Measurements from ENCODE around the gene RBFOX2. TPM values are rescaled to one million over a fixed set of nuclear protein-coding genes. Genes with fewer than 3 reads are reported as not detected.
A peak's percentile ranks its signal among the peaks of the same experiment; 100 is the strongest.

Gene RBFOX2
- total and polyA plus RNA-seq, 2 of the 13 experiments (the other 11 are each of a cell fraction or from before 2014, with no cell fraction given), result 37.3 to 40.4 TPM

DNA sequence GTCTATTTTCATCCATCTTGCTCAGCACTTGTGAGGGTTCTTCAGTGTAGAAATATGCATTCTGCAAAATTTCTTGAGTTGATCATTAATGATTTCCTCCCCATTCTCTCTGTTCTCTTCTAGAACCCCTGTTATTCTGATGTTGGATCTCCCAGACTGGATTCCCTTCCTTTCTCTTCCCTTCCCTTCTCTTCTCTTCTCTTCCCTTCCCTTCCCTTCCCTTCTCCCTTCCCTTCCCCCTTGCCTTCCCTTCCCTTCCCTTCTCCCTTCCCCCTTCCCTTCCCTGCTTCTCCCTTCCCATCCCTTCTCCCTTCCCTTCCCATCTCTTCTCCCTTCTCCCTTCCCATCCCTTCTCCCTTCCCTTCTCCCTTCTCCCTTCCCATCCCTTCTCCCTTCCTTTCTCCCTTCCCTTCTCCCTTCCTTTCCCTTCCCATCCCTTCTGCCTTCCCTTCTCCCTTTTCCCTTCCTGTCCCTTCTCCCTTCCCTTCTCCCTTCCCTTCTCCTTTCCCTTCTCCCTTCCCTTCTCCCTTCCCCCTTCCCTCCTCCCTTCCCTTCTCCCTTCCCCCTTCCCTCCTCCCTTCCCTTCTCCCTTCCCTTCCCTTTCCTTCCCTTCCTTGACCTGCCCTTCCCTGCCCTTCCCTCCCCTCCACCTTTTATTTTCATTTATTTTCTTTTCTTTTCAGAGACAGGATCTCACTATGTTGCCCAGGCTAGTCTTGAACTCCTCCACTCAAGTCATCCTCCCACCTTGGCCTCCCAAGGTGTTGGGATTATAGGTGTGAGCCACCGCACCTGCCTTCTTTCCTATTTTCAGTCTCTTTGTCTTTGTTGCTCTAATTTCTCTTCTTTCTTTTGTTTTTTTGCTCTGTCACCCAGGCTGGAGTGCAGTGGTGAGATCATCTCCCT lies 24.9 kb upstream of the RBFOX2 start:
- Histone ChIP-seq H3K27ac (ENCODE audit: extremely low read length, insufficient read depth, low read length) (no peak overlapping the region), H3K9ac (ENCODE audit: insufficient read depth, low read depth, low read length) (no peak overlapping the region), H3K36me3 (replicated peaks in 1 of 2; ENCODE audit: control insufficient read depth in 1 of 2, insufficient read depth in 2 of 2, low read length in 2 of 2) (no peaks in the 10 kb centered on the region), H4K20me1 (ENCODE audit: insufficient read depth, low read length) (no peaks in the 10 kb centered on the region), H3K4me2 (ENCODE audit: low read depth, low read length) (no peak overlapping the region; the same call in 1 of the 2 replicates), H3K27me3 (ENCODE audit: control insufficient read depth in 1 of 2, insufficient read depth in 2 of 2, low read length in 2 of 2) (peaks cover 0 to 3% of the 10 kb centered on the region in 2 experiments; a peak in 2 of 5 replicates), H3K79me2 (ENCODE audit: insufficient read depth, low read length) (no peaks in the 10 kb centered on the region), H3K9me3 (ENCODE audit: low read length) (no peaks in the 10 kb centered on the region), H3K4me1 (ENCODE audit: insufficient read depth, low read length) (peaks cover 28% of the 10 kb centered on the region), H3K4me3 (replicated peaks in 1 of 3; ENCODE audit: insufficient read depth in 1 of 3, low read depth in 2 of 3, low read length in 3 of 3) (no peak overlapping the region), H2AFZ (ENCODE audit: low read length) (no peak overlapping the region)
- TF ChIP-seq PCBP2 (optimal IDR thresholded peaks at IDR 0.05; ENCODE audit: low read depth, low read length, poor library complexity, severe bottlenecking), result peak; percentile 94
- TF ChIP-seq, protein P1, sequence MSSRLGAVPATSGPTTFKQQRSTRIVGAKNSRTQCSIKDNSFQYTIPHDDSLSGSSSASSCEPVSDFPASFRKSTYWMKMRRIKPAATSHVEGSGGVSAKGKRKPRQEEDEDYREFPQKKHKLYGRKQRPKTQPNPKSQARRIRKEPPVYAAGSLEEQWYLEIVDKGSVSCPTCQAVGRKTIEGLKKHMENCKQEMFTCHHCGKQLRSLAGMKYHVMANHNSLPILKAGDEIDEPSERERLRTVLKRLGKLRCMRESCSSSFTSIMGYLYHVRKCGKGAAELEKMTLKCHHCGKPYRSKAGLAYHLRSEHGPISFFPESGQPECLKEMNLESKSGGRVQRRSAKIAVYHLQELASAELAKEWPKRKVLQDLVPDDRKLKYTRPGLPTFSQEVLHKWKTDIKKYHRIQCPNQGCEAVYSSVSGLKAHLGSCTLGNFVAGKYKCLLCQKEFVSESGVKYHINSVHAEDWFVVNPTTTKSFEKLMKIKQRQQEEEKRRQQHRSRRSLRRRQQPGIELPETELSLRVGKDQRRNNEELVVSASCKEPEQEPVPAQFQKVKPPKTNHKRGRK (CRISPR knock-in tag; IDR thresholded peaks at IDR 0.05), result peak; percentile 60; the same call in 1 of the 2 replicates
- peak; percentile 81; the same call in 1 of the 2 replicates for TF ChIP-seq PCBP1 (IDR thresholded peaks at IDR 0.05; ENCODE audit: borderline replicate concordance, low read depth, low read length)
- no peak for TF ChIP-seq HNRNPL (IDR thresholded peaks at IDR 0.05; ENCODE audit: low read depth, low read length)
- peak; percentile 85 for TF ChIP-seq HNRNPK (IDR thresholded peaks at IDR 0.05; ENCODE audit: low read depth, low read length, poor library complexity, severe bottlenecking)
- TF ChIP-seq ZNF33A (CRISPR knock-in tag; IDR thresholded peaks at IDR 0.05; ENCODE audit: borderline replicate concordance), result no peak
- no peak for TF ChIP-seq ZNF615 (CRISPR knock-in tag; IDR thresholded peaks at IDR 0.05; ENCODE audit: borderline replicate concordance)
- no peak for ATAC-seq
- no peak for DNase-seq (ENCODE audit: low spot score)
- no TSS peak for BruUV-seq (replicated peaks)
- in situ Hi-C loops (cut with HindIII; ENCODE audit: extremely low pct_ligation_motif_present, low pct_unique_long_range_greater_than_20kb), result no loop called here
- 95% methylated on average over 1 of the region's 1 CpG for WGBS (ENCODE audit: low lambda C conversion rate)
- intact Hi-C loops (cut with micrococcal nuclease; ENCODE audit: unreplicated experiment), result no loop called here
- CTCF ChIA-PET (ENCODE audit: low intra/inter-chr PET ratio, low total read pairs), result no interaction called here
- no peak for FAIRE-seq
- POLR2A ChIA-PET, result interaction anchor here (1.5 kb wide), 1 partner anchor 12 kb away, joined by 7 read pairs; no protein-coding TSS in a partner anchor
